HepG2 (cell line): ENCODE measurements around the gene VWCE. TPM values are rescaled to one million over a fixed set of nuclear protein-coding genes. Genes with fewer than 3 reads are reported as not detected.

Source experiments
- ATF7-NPFF ChIP-seq: sonication (generic); formaldehyde crosslinking; IDR thresholded peaks from 2 replicates; pipeline ENCODE4 v1.8.1; 2023; ENCODE audit warnings: mild to moderate bottlenecking, low read depth, missing genetic modification reagents, moderate library complexity
- BRCA1 ChIP-seq: sonication (generic); formaldehyde crosslinking; IDR thresholded peaks from 2 replicates; pipeline ENCODE4 v1.4.0; 2020; ENCODE audit warnings: missing genetic modification reagents
- CEBPG ChIP-seq: IDR thresholded peaks from 2 replicates; pipeline ENCODE4 v1.6.1; 2016
- CENPX ChIP-seq: sonication (generic); formaldehyde crosslinking; IDR thresholded peaks from 2 replicates; pipeline ENCODE4 v1.9.0; 2021; ENCODE audit warnings: mild to moderate bottlenecking, missing genetic modification reagents, moderate library complexity
- CHCHD3 ChIP-seq: sonication (generic); formaldehyde crosslinking; IDR thresholded peaks from 2 replicates; pipeline ENCODE4 v1.8.0; 2022; ENCODE audit warnings: mild to moderate bottlenecking, missing genetic modification reagents, moderate library complexity
- FLYWCH1 ChIP-seq: sonication (generic); formaldehyde crosslinking; IDR thresholded peaks from 2 replicates; pipeline ENCODE4 v1.8.1; 2023; ENCODE audit warnings: mild to moderate bottlenecking, missing genetic modification reagents
- KAT2B ChIP-seq: fragments of 150-350 bp; IDR thresholded peaks from 2 replicates; pipeline ENCODE4 v1.6.1; 2014; ENCODE audit warnings: low read depth, low read length, borderline replicate concordance
- KDM5A ChIP-seq: fragments of 200-600 bp; sonication (generic); IDR thresholded peaks from 2 replicates; pipeline ENCODE4 v1.7.0; 2018; ENCODE audit warnings: antibody characterized with exemption, mild to moderate bottlenecking, low read length, borderline replicate concordance
- MIXL1 ChIP-seq: IDR thresholded peaks from 2 replicates; pipeline ENCODE4 v1.6.1; 2016
- MXD4 ChIP-seq: IDR thresholded peaks from 2 replicates; pipeline ENCODE4 v1.6.1; 2016; ENCODE audit warnings: mild to moderate bottlenecking, missing biosample characterization, missing genetic modification reagents
- POLR2G ChIP-seq: fragments of 200-400 bp; formaldehyde crosslinking; IDR thresholded peaks from 2 replicates; pipeline ENCODE4 v1.6.1; 2018; ENCODE audit warnings: mild to moderate bottlenecking, low read depth, low read length, moderate library complexity
- REPIN1 ChIP-seq: sonication (generic); formaldehyde crosslinking; IDR thresholded peaks from 2 replicates; pipeline ENCODE4 v1.8.0; 2022; ENCODE audit warnings: missing genetic modification reagents, low read depth, mild to moderate bottlenecking, borderline replicate concordance
- SETDB1 ChIP-seq: sonication (generic); formaldehyde crosslinking; IDR thresholded peaks from 2 replicates; pipeline ENCODE4 v1.5.1; 2020; ENCODE audit warnings: missing genetic modification reagents, mild to moderate bottlenecking, borderline replicate concordance
- SP140L ChIP-seq: sonication (generic); formaldehyde crosslinking; IDR thresholded peaks from 2 replicates; pipeline ENCODE4 v1.4.0; 2020; ENCODE audit warnings: missing genetic modification reagents, borderline replicate concordance
- SUZ12 ChIP-seq: fragments of 150-350 bp; IDR thresholded peaks from 2 replicates; pipeline ENCODE4 v1.6.1; 2014; ENCODE audit warnings: low read depth, low read length
- ZNF205 ChIP-seq: IDR thresholded peaks from 2 replicates; pipeline ENCODE4 v1.6.1; 2018; ENCODE audit warnings: missing biosample characterization, missing genetic modification reagents
- ZNF329 ChIP-seq: sonication (generic); formaldehyde crosslinking; IDR thresholded peaks from 2 replicates; pipeline ENCODE4 v1.9.0; 2021; ENCODE audit warnings: low read depth, mild to moderate bottlenecking, missing genetic modification reagents
- ZNF782 ChIP-seq: sonication (generic); formaldehyde crosslinking; IDR thresholded peaks from 2 replicates; pipeline ENCODE4 v1.4.0; 2020; ENCODE audit warnings: missing genetic modification reagents, mild to moderate bottlenecking, borderline replicate concordance
- ZZZ3 ChIP-seq: sonication (generic); formaldehyde crosslinking; IDR thresholded peaks from 2 replicates; pipeline ENCODE4 v1.4.0; 2020; ENCODE audit warnings: missing genetic modification reagents, mild to moderate bottlenecking, borderline replicate concordance
- polyA plus RNA-seq, 8 experiments: library from polyadenylated mRNA; depleted of rRNA in 3 of 8; stranded (reverse) in 7 of 8; unstranded in 1 of 8; fragments of >200 nt; fragmentation: Illumina TruSeq in 4 of 8; extraction: Trizol in 4 of 8; gene quantifications; 2 replicates each; pipeline versions ENCODE4 v1.2.1 to v1.2.3, GENCODE V29; 2011 to 2016; ENCODE audit warnings: low read depth in 4 of 8, missing spikeins in 1 of 8, mixed read lengths in 1 of 8; ENCODE audit not compliant: insufficient read depth in 1 of 8
- total RNA-seq, 5 experiments: library from RNA; depleted of rRNA; stranded (reverse); fragments of >200 nt; fragmentation: Illumina TruSeq; extraction: Trizol; gene quantifications; 2 replicates each; pipeline ENCODE4 v1.2.3, GENCODE V29; 2016; ENCODE audit warnings: low read depth in 1 of 5
- TF ChIP-seq, protein P1 (sequence below): sonication (generic); formaldehyde crosslinking; IDR thresholded peaks from 2 replicates; pipeline ENCODE4 v1.4.0; 2020; ENCODE audit warnings: low read depth, mild to moderate bottlenecking, missing genetic modification reagents
- TF ChIP-seq, protein P2 (sequence below): IDR thresholded peaks from 2 replicates; pipeline ENCODE4 v1.6.1; 2016; ENCODE audit warnings: control low read depth
- TF ChIP-seq, protein P3 (sequence below): sonication (generic); formaldehyde crosslinking; IDR thresholded peaks from 2 replicates; pipeline ENCODE4 v1.4.0; 2020; ENCODE audit warnings: missing genetic modification reagents
- TF ChIP-seq, protein P4 (sequence below): sonication (generic); formaldehyde crosslinking; conservative IDR thresholded peaks from 2 replicates; pipeline ENCODE4 v1.4.0; 2020; ENCODE audit warnings: missing genetic modification reagents
- TF ChIP-seq, protein P5 (sequence below): sonication (generic); formaldehyde crosslinking; IDR thresholded peaks from 2 replicates; pipeline ENCODE4 v1.4.0; 2020; ENCODE audit warnings: missing genetic modification reagents

VWCE gene
- total and polyA plus RNA-seq, 2 of the 13 experiments (the other 11 are each of a cell fraction or from before 2014, with no cell fraction given) = 27.6 to 58.3 TPM

DNA sequence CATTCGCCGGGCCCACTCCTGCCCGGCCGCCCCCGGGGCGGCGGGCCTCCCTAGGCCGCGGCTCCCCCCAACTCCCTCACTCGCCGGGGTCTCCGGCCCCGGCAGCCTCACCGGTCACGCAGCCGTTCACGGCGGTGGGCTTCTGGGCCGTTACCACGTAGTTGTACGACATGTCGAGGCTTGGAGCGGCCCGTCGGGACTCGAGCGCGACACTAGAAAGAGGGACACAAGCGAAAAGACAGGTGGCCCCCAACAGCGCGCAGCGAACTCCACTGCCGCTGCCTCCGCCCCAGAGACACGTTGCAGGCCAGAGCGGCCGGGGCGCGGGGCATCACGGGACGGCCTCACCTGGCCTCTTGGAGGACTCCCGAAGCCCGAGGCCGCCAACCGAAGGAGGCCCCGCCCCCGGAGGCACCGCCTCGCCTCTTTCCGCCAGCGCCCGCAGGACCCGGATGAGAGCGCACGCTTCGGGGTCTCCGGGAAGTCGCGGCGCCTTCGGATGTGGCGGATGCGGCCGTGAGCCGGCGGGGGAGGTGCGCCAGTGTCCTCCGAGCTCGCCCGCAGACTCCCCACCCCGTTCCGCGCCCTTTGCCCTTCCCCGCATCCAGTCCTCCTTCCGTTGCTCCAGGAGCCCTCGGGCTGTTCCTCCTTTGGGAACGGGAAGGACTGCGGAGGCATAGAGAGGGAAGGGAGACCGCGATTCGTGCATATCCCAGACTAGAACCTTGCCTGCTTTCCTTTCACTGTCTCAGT is 37.9 kb upstream of the VWCE start, which contains the start of the genes DDB1 and TKFC (continued):
- TF ChIP-seq KDM5A (peak; percentile 80), BRCA1 (CRISPR knock-in tag) (no peak), CHCHD3 (CRISPR knock-in tag) (peak; percentile 39; the same call in 1 of the 2 replicates), REPIN1 (peak; percentile 83; the same call in 1 of the 2 replicates), FLYWCH1 (CRISPR knock-in tag) (no peak), ZZZ3 (CRISPR knock-in tag) (peak; percentile 39; the same call in 1 of the 2 replicates), ZNF782 (CRISPR knock-in tag) (0 out of 2 replicates have a peak, but pooled peaks have one; percentile 62), MIXL1 (peak; percentile 68; the same call in 1 of the 2 replicates), MXD4 (CRISPR knock-in tag) (peak; percentile 95), CENPX (no peak), SETDB1 (CRISPR knock-in tag) (no peak), CEBPG (CRISPR knock-in tag) (no peak; the same call in 1 of the 2 replicates), ZNF205 (no peak; the same call in 1 of the 2 replicates), KAT2B (no peak), SP140L (CRISPR knock-in tag) (peak; percentile 24; the same call in 1 of the 2 replicates), ATF7-NPFF (peak; percentile 94), POLR2G (peak; percentile 94), ZNF329 (CRISPR knock-in tag) (peak; percentile 50; the same call in 1 of the 2 replicates), SUZ12 (peak; percentile 38)
- TF ChIP-seq, protein P1, sequence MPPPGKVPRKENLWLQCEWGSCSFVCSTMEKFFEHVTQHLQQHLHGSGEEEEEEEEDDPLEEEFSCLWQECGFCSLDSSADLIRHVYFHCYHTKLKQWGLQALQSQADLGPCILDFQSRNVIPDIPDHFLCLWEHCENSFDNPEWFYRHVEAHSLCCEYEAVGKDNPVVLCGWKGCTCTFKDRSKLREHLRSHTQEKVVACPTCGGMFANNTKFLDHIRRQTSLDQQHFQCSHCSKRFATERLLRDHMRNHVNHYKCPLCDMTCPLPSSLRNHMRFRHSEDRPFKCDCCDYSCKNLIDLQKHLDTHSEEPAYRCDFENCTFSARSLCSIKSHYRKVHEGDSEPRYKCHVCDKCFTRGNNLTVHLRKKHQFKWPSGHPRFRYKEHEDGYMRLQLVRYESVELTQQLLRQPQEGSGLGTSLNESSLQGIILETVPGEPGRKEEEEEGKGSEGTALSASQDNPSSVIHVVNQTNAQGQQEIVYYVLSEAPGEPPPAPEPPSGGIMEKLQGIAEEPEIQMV = 0 out of 2 replicates have a peak, but pooled peaks have one; percentile 3
- TF ChIP-seq, protein P2, sequence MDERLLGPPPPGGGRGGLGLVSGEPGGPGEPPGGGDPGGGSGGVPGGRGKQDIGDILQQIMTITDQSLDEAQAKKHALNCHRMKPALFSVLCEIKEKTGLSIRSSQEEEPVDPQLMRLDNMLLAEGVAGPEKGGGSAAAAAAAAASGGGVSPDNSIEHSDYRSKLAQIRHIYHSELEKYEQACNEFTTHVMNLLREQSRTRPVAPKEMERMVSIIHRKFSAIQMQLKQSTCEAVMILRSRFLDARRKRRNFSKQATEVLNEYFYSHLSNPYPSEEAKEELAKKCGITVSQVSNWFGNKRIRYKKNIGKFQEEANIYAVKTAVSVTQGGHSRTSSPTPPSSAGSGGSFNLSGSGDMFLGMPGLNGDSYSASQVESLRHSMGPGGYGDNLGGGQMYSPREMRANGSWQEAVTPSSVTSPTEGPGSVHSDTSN (CRISPR knock-in tag) = no peak
- TF ChIP-seq, protein P3, sequence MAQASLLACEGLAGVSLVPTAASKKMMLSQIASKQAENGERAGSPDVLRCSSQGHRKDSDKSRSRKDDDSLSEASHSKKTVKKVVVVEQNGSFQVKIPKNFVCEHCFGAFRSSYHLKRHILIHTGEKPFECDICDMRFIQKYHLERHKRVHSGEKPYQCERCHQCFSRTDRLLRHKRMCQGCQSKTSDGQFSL = peak; percentile 86
- TF ChIP-seq, protein P4, sequence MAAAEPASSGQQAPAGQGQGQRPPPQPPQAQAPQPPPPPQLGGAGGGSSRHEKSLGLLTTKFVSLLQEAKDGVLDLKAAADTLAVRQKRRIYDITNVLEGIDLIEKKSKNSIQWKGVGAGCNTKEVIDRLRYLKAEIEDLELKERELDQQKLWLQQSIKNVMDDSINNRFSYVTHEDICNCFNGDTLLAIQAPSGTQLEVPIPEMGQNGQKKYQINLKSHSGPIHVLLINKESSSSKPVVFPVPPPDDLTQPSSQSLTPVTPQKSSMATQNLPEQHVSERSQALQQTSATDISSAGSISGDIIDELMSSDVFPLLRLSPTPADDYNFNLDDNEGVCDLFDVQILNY (CRISPR knock-in tag) = peak; percentile 56
- TF ChIP-seq, protein P5, sequence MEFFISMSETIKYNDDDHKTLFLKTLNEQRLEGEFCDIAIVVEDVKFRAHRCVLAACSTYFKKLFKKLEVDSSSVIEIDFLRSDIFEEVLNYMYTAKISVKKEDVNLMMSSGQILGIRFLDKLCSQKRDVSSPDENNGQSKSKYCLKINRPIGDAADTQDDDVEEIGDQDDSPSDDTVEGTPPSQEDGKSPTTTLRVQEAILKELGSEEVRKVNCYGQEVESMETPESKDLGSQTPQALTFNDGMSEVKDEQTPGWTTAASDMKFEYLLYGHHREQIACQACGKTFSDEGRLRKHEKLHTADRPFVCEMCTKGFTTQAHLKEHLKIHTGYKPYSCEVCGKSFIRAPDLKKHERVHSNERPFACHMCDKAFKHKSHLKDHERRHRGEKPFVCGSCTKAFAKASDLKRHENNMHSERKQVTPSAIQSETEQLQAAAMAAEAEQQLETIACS = no peak
